HAP-1 (cell line): ENCODE data around the gene JPH2.

Source experiments
- DNase-seq, 2 experiments: peaks; one replicate each; pipeline ENCODE4 v3.0.0-alpha.2; 2016 to 2020; ENCODE audit warnings: low spot score in 2 of 2
- H3K27me3 ChIP-seq: fragments of 250-450 bp; sonication (Bioruptor Pico); 2 replicates; pipeline ENCODE4 v1.5.1; 2020; ENCODE audit warnings: low read depth, mild to moderate bottlenecking, moderate library complexity
- H3K36me3 ChIP-seq: fragments of 250-450 bp; sonication (Bioruptor Pico); replicated peaks from 2 replicates; pipeline ENCODE4 v1.5.1; 2020; ENCODE audit warnings: mild to moderate bottlenecking
- H3K4me1 ChIP-seq: fragments of 250-450 bp; sonication (Bioruptor Pico); 2 replicates; pipeline ENCODE4 v1.5.1; 2020; ENCODE audit warnings: mild to moderate bottlenecking
- H3K4me3 ChIP-seq: fragments of 250-450 bp; sonication (Bioruptor Pico); 2 replicates; pipeline ENCODE4 v1.5.1; 2020; ENCODE audit warnings: mild to moderate bottlenecking, moderate library complexity
- H3K9me3 ChIP-seq: fragments of 250-450 bp; sonication (Bioruptor Pico); 2 replicates; pipeline ENCODE4 v1.5.1; 2020; ENCODE audit warnings: mild to moderate bottlenecking, moderate library complexity
- in situ Hi-C: fragments of 300-500 bp; cut with MboI; formaldehyde crosslinking; loops from 3 replicates; pipeline ENCODE4 v1.14.3; 2020; ENCODE audit warnings: low sequenced_read_pairs, inconsistent platforms, mixed read lengths

JPH2 gene

GRCh38 chr20:44080646-44081267 is 106.2 kb downstream of the JPH2 start:
- Histone ChIP-seq H3K4me1 (no peaks in the 10 kb centered on the region), H3K27me3 (no peaks in the 10 kb centered on the region), H3K9me3 (no peaks in the 10 kb centered on the region), H3K36me3 (no peaks in the 10 kb centered on the region), H3K4me3 (no peak overlapping the region)
- peak; percentile 64 to 77 for DNase-seq
- in situ Hi-C loops, result loop anchor here (5.0 to 10.0 kb wide), 2 partner anchors 328 to 546 kb away; no protein-coding TSS in a partner anchor

GRCh38 chr20:44080064-44080463 is 106.9 kb downstream of the JPH2 start:
- H3K27me3 ChIP-seq, result no peaks in the 10 kb centered on the region
- no peaks in the 10 kb centered on the region for H3K9me3 ChIP-seq
- in situ Hi-C loops, result loop anchor here (5.0 to 10.0 kb wide), 2 partner anchors 328 to 545 kb away; no protein-coding TSS in a partner anchor
- no peak overlapping the region for H3K4me3 ChIP-seq
- H3K36me3 ChIP-seq, result no peaks in the 10 kb centered on the region
- no peak for DNase-seq
- no peaks in the 10 kb centered on the region for H3K4me1 ChIP-seq

- in situ Hi-C loops, result no loop called here
- Histone ChIP-seq H3K9me3 (no peaks in the 10 kb centered on the region), H3K4me3 (no peak overlapping the region), H3K36me3 (no peaks in the 10 kb centered on the region), H3K27me3 (no peaks in the 10 kb centered on the region), H3K4me1 (no peaks in the 10 kb centered on the region)
- no peak for DNase-seq
Observed at GRCh38 chr20:44079291-44079690, 107.7 kb downstream of the JPH2 start.

GRCh38 chr20:44075950-44076232 is 111.1 kb downstream of the JPH2 start:
- Histone ChIP-seq H3K9me3 (no peaks in the 10 kb centered on the region), H3K36me3 (no peaks in the 10 kb centered on the region), H3K4me3 (no peak overlapping the region), H3K27me3 (no peaks in the 10 kb centered on the region), H3K4me1 (no peaks in the 10 kb centered on the region)
- in situ Hi-C loops, result no loop called here
- DNase-seq, result no peak

- in situ Hi-C loops, result no loop called here
- H3K9me3 ChIP-seq, result no peaks in the 10 kb centered on the region
- H3K4me3 ChIP-seq, result no peak overlapping the region
- H3K4me1 ChIP-seq, result no peaks in the 10 kb centered on the region
- no peak for DNase-seq
- no peaks in the 10 kb centered on the region for H3K27me3 ChIP-seq
- H3K36me3 ChIP-seq, result no peaks in the 10 kb centered on the region
Observed at GRCh38 chr20:44075191-44075949, 111.6 kb downstream of the JPH2 start.

- Histone ChIP-seq H3K4me3 (no peak overlapping the region), H3K27me3 (no peaks in the 10 kb centered on the region), H3K4me1 (no peaks in the 10 kb centered on the region), H3K9me3 (no peaks in the 10 kb centered on the region), H3K36me3 (no peaks in the 10 kb centered on the region)
- in situ Hi-C loops, result no loop called here
- no peak for DNase-seq
Observed at GRCh38 chr20:44074252-44075151, 112.5 kb downstream of the JPH2 start.

- no peak for DNase-seq
- in situ Hi-C loops, result no loop called here
- no peaks in the 10 kb centered on the region for H3K9me3 ChIP-seq
- H3K4me1 ChIP-seq, result no peaks in the 10 kb centered on the region
- H3K27me3 ChIP-seq, result no peaks in the 10 kb centered on the region
- H3K36me3 ChIP-seq, result no peaks in the 10 kb centered on the region
- no peak overlapping the region for H3K4me3 ChIP-seq
Observed at GRCh38 chr20:44073675-44074071, 113.3 kb downstream of the JPH2 start.

GRCh38 chr20:44073011-44073674 is 113.8 kb downstream of the JPH2 start:
- H3K4me3 ChIP-seq, result no peak overlapping the region
- no peaks in the 10 kb centered on the region for H3K27me3 ChIP-seq
- no peaks in the 10 kb centered on the region for H3K9me3 ChIP-seq
- in situ Hi-C loops, result no loop called here
- DNase-seq, result no peak
- no peaks in the 10 kb centered on the region for H3K4me1 ChIP-seq
- no peaks in the 10 kb centered on the region for H3K36me3 ChIP-seq

GRCh38 chr20:44072384-44072783 is 114.6 kb downstream of the JPH2 start:
- Histone ChIP-seq H3K4me3 (no peak overlapping the region), H3K9me3 (no peaks in the 10 kb centered on the region), H3K36me3 (no peaks in the 10 kb centered on the region), H3K27me3 (no peaks in the 10 kb centered on the region), H3K4me1 (no peaks in the 10 kb centered on the region)
- no peak for DNase-seq
- in situ Hi-C loops, result no loop called here

- H3K27me3 ChIP-seq, result no peaks in the 10 kb centered on the region
- H3K36me3 ChIP-seq, result no peaks in the 10 kb centered on the region
- H3K9me3 ChIP-seq, result no peaks in the 10 kb centered on the region
- no peak overlapping the region for H3K4me3 ChIP-seq
- H3K4me1 ChIP-seq, result no peaks in the 10 kb centered on the region
- in situ Hi-C loops, result no loop called here
- no peak for DNase-seq
Observed at GRCh38 chr20:44071526-44072111, 115.4 kb downstream of the JPH2 start.

- DNase-seq, result no peak
- Histone ChIP-seq H3K4me3 (no peak overlapping the region), H3K4me1 (no peaks in the 10 kb centered on the region), H3K36me3 (no peaks in the 10 kb centered on the region), H3K27me3 (no peaks in the 10 kb centered on the region), H3K9me3 (no peaks in the 10 kb centered on the region)
- in situ Hi-C loops, result no loop called here
Observed at GRCh38 chr20:44071057-44071456, 115.9 kb downstream of the JPH2 start.

- no peaks in the 10 kb centered on the region for H3K4me1 ChIP-seq
- H3K27me3 ChIP-seq, result no peaks in the 10 kb centered on the region
- in situ Hi-C loops, result no loop called here
- no peaks in the 10 kb centered on the region for H3K9me3 ChIP-seq
- H3K4me3 ChIP-seq, result no peak overlapping the region
- no peak for DNase-seq
- H3K36me3 ChIP-seq, result no peaks in the 10 kb centered on the region
Observed at GRCh38 chr20:44070139-44070900, 116.7 kb downstream of the JPH2 start.
